B cell (primary cell): Measurements from ENCODE around the gene SI. TPM values are rescaled to one million over a fixed set of nuclear protein-coding genes. Genes with fewer than 3 reads are reported as not detected.
"Not testable (repeated sequence)": the region's sequence is repeated elsewhere in the genome, so short reads cannot be mapped to it uniquely, and the experiment has no call there.

ENCODE experiments used
- ATAC-seq: fragments of 200-7000 bp; cut with Tn5 transposase; one replicate; pipeline ENCODE4 v1.10.0; 2021; ENCODE audit warnings: low read depth, mild to moderate bottlenecking, moderate number of reproducible peaks, moderate library complexity
- CTCF ChIA-PET: fragments of 350-600 bp; sonication (Branson Sonifier 250); formaldehyde crosslinking; loops from one replicate; lab custom pipeline; 2021; ENCODE audit warnings: antibody characterized with exemption, inconsistent platforms; lab: Charles Lee
- POLR2A ChIA-PET: fragments of 350-600 bp; sonication (Branson Sonifier 250); formaldehyde crosslinking; loops from one replicate; lab custom pipeline; 2021; ENCODE audit warnings: antibody characterized with exemption; lab: Charles Lee
- DNase-seq: peaks from one replicate; pipeline ENCODE4 v3.0.0; 2013
- H2AFZ ChIP-seq: 2 replicates; pipeline ENCODE4 v1.6.1; 2012; ENCODE audit warnings: mild to moderate bottlenecking, low read depth, low read length; ENCODE audit not compliant: insufficient read depth, poor library complexity, severe bottlenecking
- H3K27ac ChIP-seq, 2 donors: 1 replicate in 1 of 2; 2 replicates in 1 of 2; pipeline ENCODE4 v1.5.1; 2012 to 2013; ENCODE audit warnings: low read length in 2 of 2, mild to moderate bottlenecking in 2 of 2, moderate library complexity in 1 of 2
- H3K27me3 ChIP-seq, 4 experiments: fragments of 200-600 bp in 1 of 4; sonication (generic) in 1 of 4; replicated peaks in 1 of 4; 1 replicate in 2 of 4; 2 replicates in 2 of 4; pipeline versions ENCODE4 v1.6.1 to v1.7.0; 2013 to 2016; ENCODE audit warnings: low read length in 3 of 4, mild to moderate bottlenecking in 2 of 4, mixed read lengths in 1 of 4, moderate library complexity in 1 of 4; ENCODE audit not compliant: insufficient read depth in 4 of 4, control insufficient read depth in 3 of 4; ENCODE audit errors: control extremely low read depth in 1 of 4
- H3K36me3 ChIP-seq, 2 experiments: replicated peaks in 1 of 2; 1 replicate in 1 of 2; 2 replicates in 1 of 2; pipeline versions ENCODE4 v1.6.1 to v1.7.1; 2013; ENCODE audit warnings: low read length in 1 of 2; ENCODE audit not compliant: insufficient read depth in 2 of 2, control insufficient read depth in 1 of 2; ENCODE audit errors: control extremely low read depth in 1 of 2, extremely low read depth in 1 of 2
- H3K4me1 ChIP-seq, 2 donors: fragments of 200-600 bp in 1 of 2; sonication (generic) in 1 of 2; 1 replicate in 1 of 2; 2 replicates in 1 of 2; pipeline versions ENCODE4 v1.5.1 to v1.6.1; 2013 to 2017; ENCODE audit warnings: low read length in 2 of 2; ENCODE audit not compliant: control insufficient read depth in 2 of 2, insufficient read depth in 2 of 2
- H3K4me2 ChIP-seq: replicated peaks from 2 replicates; pipeline ENCODE3; 2012; ENCODE audit warnings: mild to moderate bottlenecking, low read depth, low read length; ENCODE audit not compliant: poor library complexity, severe bottlenecking
- H3K4me3 ChIP-seq, 5 experiments: fragments of 200-600 bp in 1 of 5; sonication (generic) in 1 of 5; 1 replicate in 3 of 5; 2 replicates in 2 of 5; pipeline versions ENCODE4 v1.5.1 to v1.7.0; 2011 to 2016; ENCODE audit warnings: low read length in 4 of 5, mild to moderate bottlenecking in 4 of 5, low read depth in 2 of 5, control low read depth in 1 of 5, moderate library complexity in 1 of 5; ENCODE audit not compliant: insufficient read depth in 1 of 5; ENCODE audit errors: control extremely low read depth in 1 of 5, extremely low read depth in 1 of 5
- H3K79me2 ChIP-seq: fragments of 200-600 bp; sonication (generic); one replicate; pipeline ENCODE4 v1.6.0; 2016; ENCODE audit warnings: low read length; ENCODE audit not compliant: control insufficient read depth, insufficient read depth
- H3K9ac ChIP-seq: fragments of 200-600 bp; sonication (generic); 2 replicates; pipeline ENCODE4 v1.6.1; 2017; ENCODE audit warnings: mild to moderate bottlenecking, low read length, moderate library complexity
- H3K9me3 ChIP-seq, 3 donors: one replicate each; pipeline versions ENCODE4 v1.6.1 to v1.7.1; 2013; ENCODE audit warnings: low read length in 2 of 3; ENCODE audit not compliant: control insufficient read depth in 2 of 3, insufficient read depth in 1 of 3; ENCODE audit errors: control extremely low read depth in 1 of 3
- H4K20me1 ChIP-seq: 2 replicates; pipeline ENCODE4 v1.6.0; 2012; ENCODE audit warnings: mild to moderate bottlenecking, low read length; ENCODE audit not compliant: insufficient read depth, control insufficient read depth, poor library complexity, severe bottlenecking
- H3K27ac Mint-ChIP-seq: one replicate; pipeline ENCODE4 v1.8.0; 2021; ENCODE audit warnings: mixed read lengths
- H3K27me3 Mint-ChIP-seq: one replicate; pipeline ENCODE4 v1.8.0; 2021; ENCODE audit warnings: mixed read lengths
- H3K4me1 Mint-ChIP-seq: one replicate; pipeline ENCODE4 v1.8.0; 2021; ENCODE audit warnings: mixed read lengths
- H3K4me3 Mint-ChIP-seq: one replicate; pipeline ENCODE4 v1.8.0; 2021; ENCODE audit warnings: mixed read lengths
- H3K9me3 Mint-ChIP-seq: one replicate; pipeline ENCODE4 v1.8.0; 2022; ENCODE audit warnings: mixed read lengths; ENCODE audit not compliant: insufficient read depth
- CTCF ChIP-seq: fragments of 200-600 bp; IDR thresholded peaks from one replicate; pipeline ENCODE4 v1.8.0; 2022; ENCODE audit warnings: antibody characterized with exemption, mild to moderate bottlenecking
- EZH2 ChIP-seq: IDR thresholded peaks from 2 replicates; pipeline ENCODE4 v1.6.1; 2012; ENCODE audit warnings: borderline replicate concordance, low read depth, mild to moderate bottlenecking, moderate library complexity, low read length; ENCODE audit not compliant: insufficient read depth, poor library complexity, severe bottlenecking
- WGBS: methylation state at CpG from one replicate; pipeline ENCODE4 v1.1.5; 2013; ENCODE audit warnings: missing lambda C conversion rate; ENCODE audit not compliant: insufficient coverage; 5-methylcytosine and 5-hydroxymethylcytosine counted together
- intact Hi-C: fragments of 100-400 bp; cut with micrococcal nuclease; formaldehyde crosslinking; loops from one replicate; pipeline ENCODE4 v1.10.0; 2022
- polyA plus RNA-seq: library from polyadenylated mRNA; depleted of rRNA; stranded (reverse); fragments of >200 nt; gene quantifications from 2 replicates; pipeline ENCODE4 v1.2.3, GENCODE V29; 2012
- total RNA-seq, 2 donors: library from RNA; stranded (reverse); fragments of 120-200 nt in 1 of 2; gene quantifications; 1 replicate in 1 of 2; 2 replicates in 1 of 2; pipeline versions ENCODE4 v1.2.3 to v1.2.4, GENCODE V29; 2013 to 2022

The SI gene
- total and polyA plus RNA-seq, 2 donors (not counting 1 experiment from before 2014, with no cell fraction given) = not detected

DNA sequence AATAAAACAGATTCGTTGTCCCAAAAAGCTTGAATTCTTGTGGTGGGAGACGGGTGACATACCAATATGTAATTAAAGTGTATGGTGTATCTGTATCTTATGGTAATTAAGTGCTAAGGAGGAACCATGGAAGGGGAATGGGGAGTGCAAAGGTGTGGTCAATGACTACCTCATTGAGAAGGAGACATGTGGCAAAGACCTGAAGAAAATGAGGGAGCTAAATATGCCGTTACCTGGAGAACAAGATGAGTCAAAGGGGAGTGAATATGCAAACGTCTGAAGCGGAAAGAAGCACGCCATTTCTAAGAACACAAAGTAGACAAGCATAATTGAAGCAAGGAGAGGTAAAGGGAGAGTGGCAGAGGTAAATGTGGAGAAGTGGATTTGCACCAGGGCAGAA is 115.7 kb downstream of the SI start:
- ChIA-PET CTCF (no interaction called here), POLR2A (no interaction called here)

DNA sequence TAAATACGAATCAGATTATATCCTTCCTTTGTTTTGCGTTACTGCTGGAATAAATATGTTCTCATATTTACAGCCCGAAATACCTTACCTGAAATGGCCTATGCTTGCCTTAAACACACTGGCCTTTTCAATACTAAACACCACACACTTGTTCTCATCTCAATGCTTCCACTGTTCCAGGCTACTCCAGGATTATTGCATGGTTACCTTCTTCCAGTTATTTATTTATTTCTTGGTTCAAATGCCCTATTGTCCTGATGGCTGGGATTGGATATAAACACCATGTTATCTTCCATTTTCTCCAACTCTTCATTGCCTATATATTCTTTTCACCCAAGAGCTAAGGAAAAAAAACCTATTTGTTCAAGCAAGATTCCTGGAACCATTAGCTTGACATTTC is 125.3 kb downstream of the SI start:
- ATAC-seq (no peak), DNase-seq (no peak)
- H3K27me3 Mint-ChIP-seq = no peaks in the 10 kb centered on the region
- no peaks in the 10 kb centered on the region for H3K4me1 Mint-ChIP-seq
- H3K4me3 Mint-ChIP-seq = no peak overlapping the region
- Histone ChIP-seq H3K9me3 (peaks cover 0 to 3% (median 0%) of the 10 kb centered on the region in 3 donors), H3K4me2 (no peak overlapping the region), H3K27ac (no peak overlapping the region), H3K79me2 (no peaks in the 10 kb centered on the region), H3K4me3 (no peak overlapping the region), H2AFZ (no peak overlapping the region), H3K36me3 (no peaks in the 10 kb centered on the region), H3K9ac (no peak overlapping the region), H3K4me1 (no peaks in the 10 kb centered on the region), H4K20me1 (no peaks in the 10 kb centered on the region), H3K27me3 (no peaks in the 10 kb centered on the region)
- peaks cover 6% of the 10 kb centered on the region for H3K9me3 Mint-ChIP-seq
- ChIA-PET POLR2A (no interaction called here), CTCF (no interaction called here)
- 76% methylated on average over 3 of the region's 3 CpGs for WGBS
- intact Hi-C loops = no loop called here
- TF ChIP-seq CTCF (no peak), EZH2 (no peak)
- H3K27ac Mint-ChIP-seq = no peak overlapping the region

More for the DNA sequence above, 115.7 kb downstream of the SI start:
- ATAC-seq (no peak), DNase-seq (no peak)
- Histone ChIP-seq H3K4me1 (no peaks in the 10 kb centered on the region), H3K4me3 (no peak overlapping the region), H3K36me3 (no peaks in the 10 kb centered on the region), H3K27me3 (no peaks in the 10 kb centered on the region), H3K27ac (no peak overlapping the region), H4K20me1 (no peaks in the 10 kb centered on the region), H3K9ac (no peak overlapping the region), H3K4me2 (no peak overlapping the region), H3K9me3 (no peaks in the 10 kb centered on the region), H3K79me2 (no peaks in the 10 kb centered on the region), H2AFZ (no peak overlapping the region)
- Mint-ChIP-seq H3K4me3 (no peak overlapping the region), H3K27me3 (no peaks in the 10 kb centered on the region), H3K27ac (no peak overlapping the region), H3K9me3 (no peaks in the 10 kb centered on the region), H3K4me1 (no peaks in the 10 kb centered on the region)
- 82% methylated on average over 5 of the region's 6 CpGs for WGBS
- TF ChIP-seq EZH2 = no peak
- TF ChIP-seq CTCF = no peak
- intact Hi-C loops = no loop called here

DNA sequence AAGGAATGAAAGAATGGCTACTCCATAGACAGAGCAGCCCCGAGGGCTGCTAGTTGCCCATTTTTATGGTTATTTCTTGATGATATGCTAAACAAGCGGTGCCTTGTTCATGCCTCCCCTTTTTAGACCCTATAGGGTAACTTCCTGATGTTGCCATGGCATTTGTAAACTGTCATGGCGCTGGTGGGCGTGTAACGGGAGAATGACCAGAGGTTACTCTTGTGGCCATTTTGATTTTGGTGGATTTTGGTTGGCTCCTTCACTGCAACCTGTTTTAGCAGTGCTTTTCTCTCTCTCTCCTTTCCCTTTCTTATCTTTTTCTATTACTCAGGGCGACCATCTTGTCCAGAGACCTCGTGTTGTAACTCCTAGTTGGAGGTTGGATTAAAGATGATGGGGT is 126.9 kb downstream of the SI start:
- DNase-seq, H3K4me1 Mint-ChIP-seq, ATAC-seq, H3K4me2 ChIP-seq, POLR2A ChIA-PET, H3K4me3 ChIP-seq, H2AFZ ChIP-seq, H3K9me3 Mint-ChIP-seq, H3K9ac ChIP-seq, intact Hi-C loops, H3K27ac Mint-ChIP-seq, H4K20me1 ChIP-seq, H3K27me3 ChIP-seq, H3K4me3 Mint-ChIP-seq, H3K4me1 ChIP-seq, H3K27ac ChIP-seq, H3K27me3 Mint-ChIP-seq, H3K79me2 ChIP-seq, H3K36me3 ChIP-seq, CTCF ChIA-PET: not testable (repeated sequence)
- WGBS = 40% methylated on average over 1 of the region's 7 CpGs
- peaks cover 0 to 13% (median 1%) of the 10 kb centered on the region in 3 donors for H3K9me3 ChIP-seq
